Epithelial cell of prostate (primary cell): ENCODE measurements around the gene PER1.

Source experiments
- DNase-seq: peaks from one replicate; pipeline ENCODE4 v3.0.0-alpha.2; 2011; ENCODE audit warnings: low read depth, low spot score
- H3K27ac ChIP-seq: fragments of 450-650 bp; 2 replicates; pipeline ENCODE4 v1.5.1; 2017; ENCODE audit warnings: mild to moderate bottlenecking

The PER1 gene

DNA sequence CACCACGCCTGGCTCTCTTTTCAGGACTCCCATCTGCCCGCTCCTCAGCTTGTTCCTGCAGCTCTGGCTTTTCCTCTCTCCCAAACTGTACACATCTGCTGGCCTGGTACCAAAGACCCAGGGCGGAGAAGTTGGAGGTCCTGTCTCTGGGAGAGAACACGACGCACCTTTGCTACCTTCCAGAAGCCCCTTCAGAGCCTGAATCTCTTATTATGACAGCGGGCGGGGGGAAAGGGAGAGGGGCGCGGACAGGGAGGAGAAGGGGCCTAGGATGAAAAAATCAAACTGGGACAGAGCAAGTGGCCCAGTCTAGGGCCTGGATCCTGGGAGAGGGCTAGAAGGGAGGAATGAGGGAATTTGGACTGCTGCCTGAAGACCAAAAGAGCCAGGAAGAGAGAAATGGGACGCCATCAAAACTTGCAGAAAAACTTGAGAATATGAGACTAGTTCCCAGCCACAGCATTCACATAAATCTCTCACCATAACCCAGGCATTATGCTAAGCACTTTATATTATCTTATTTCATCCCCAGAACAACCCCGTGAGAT, 2.5 kb upstream of the PER1 start:
- DNase-seq = no peak
- peak overlapping the region; percentile 100 for H3K27ac ChIP-seq

DNA sequence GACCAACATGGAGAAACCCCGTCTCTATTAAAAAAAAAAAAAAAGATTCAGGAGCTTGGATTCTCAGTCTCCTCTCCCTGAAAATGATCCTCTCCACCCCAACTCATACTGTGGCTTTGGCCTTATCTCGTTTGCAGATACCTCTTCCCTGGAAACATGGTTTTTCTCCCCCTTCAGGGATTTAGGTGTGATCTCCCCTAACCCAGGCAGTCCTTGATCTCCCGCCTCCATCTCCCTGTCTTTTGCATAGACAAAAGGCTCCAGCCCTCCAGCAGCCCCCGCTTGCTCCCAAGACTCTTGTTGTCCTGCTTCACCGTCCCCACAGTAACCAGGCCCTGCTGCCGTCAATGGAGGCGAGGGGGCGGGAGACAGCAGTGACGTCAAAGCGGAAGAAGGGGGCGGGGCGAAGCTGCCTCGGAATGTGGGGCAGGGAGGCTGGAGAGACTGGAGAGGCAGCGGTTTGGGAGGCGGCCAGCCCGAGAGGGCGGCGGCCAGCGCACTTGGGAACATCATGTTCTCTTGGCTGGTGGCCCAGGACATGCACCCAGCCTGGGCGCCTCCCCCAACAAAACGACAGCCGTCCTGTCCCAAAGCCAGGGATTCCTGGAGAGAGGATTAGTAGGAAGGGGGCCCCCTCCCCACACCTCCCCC, 1.9 kb upstream of the PER1 start:
- peak; percentile 90 for DNase-seq
- peak overlapping the region; percentile 100 for H3K27ac ChIP-seq

DNA sequence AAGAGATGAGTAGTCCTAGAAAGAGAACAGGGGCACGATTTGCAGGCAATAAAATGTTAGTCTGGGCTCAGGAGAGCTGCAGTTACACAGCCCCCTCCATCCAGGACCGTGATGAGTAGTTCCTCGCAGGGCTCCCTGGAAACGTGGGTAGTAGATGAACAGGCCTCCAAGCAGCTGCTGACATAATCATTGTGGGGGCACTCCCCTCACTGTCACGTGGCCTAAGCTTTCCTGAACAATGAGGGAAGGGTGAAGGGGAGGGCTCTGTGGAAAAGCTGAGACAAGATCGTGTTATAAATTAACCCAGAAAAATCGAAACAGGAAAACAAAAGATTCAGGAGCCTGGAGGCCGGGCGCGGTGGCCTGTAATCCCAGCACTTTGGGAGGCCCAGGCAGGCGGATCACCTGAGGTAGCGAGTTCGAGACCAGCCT, 1.3 kb upstream of the PER1 start:
- peak; percentile 95 for DNase-seq
- H3K27ac ChIP-seq = peak overlapping the region; percentile 100

DNA sequence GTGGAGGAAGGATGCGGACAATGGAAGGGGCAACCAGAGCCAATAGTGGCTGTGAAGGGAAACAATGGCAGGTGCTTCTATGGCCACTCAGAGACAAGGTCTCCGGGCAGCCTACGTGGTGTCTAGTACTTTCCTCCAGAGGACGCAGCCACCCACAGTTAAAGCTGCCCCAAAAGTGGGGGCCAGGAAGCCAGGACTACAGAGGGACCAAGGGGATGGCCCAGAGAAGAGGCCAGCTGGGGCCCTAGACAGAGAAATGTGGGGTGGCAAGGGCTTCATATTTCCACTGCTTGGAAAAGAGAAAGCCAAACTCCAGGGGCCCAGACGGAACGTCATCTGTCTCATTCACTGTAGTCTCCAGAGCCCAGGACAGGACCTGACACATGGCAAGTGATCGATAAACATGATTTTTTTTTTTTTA, 837 bp upstream of the PER1 start:
- peak overlapping the region; percentile 100 for H3K27ac ChIP-seq
- no peak for DNase-seq

DNA sequence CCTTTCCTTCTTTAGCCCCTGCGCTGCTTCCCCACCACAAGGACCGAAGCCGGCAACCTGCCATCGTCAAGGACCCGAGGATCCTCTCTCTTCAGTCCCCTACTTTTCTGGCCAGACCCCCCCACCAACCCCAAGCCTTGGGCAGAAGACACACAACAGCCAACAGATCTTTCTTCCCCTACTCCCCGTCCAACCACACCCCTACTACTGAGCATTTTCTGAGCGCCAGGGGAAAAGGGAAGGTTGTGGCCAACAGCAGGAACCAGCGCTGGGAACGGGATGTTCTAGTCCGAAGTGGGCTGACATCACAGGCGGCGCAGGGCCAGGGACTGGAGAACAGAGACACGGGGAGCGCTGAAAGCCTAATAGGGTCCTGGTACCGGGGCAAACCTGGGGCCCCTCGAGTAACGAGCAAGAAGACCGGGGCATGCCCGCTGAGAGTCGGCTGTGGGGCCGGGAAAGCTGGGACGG, 528 bp downstream of the PER1 start:
- H3K27ac ChIP-seq = peak overlapping the region; percentile 100
- no peak for DNase-seq

DNA sequence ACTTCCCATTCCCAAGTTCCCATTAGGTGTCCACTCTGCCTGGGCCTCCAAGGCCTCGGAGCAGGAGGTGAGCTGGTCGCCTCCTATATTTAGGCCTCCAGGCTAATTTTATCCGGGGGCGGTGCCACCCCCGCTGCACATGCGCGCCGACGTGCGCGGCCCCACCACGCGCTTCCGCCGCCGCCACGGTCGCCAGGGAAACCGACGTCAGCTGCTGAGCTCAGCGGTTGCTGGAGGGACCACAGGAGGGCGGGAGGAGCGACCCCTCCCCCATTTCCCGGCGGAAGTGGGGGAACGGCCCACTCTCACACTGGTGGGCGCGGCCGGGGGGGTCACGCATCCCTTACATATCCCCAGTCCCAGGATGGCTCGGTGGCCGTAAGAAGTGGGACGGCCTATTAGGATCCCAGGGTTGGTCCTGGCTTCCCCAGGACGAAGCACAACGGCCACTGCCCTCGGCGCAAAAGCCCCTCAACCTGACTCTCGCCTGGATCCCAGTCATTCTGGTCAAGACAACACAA, 1.0 kb downstream of the PER1 start:
- peak overlapping the region; percentile 100 for H3K27ac ChIP-seq
- DNase-seq = no peak

DNA sequence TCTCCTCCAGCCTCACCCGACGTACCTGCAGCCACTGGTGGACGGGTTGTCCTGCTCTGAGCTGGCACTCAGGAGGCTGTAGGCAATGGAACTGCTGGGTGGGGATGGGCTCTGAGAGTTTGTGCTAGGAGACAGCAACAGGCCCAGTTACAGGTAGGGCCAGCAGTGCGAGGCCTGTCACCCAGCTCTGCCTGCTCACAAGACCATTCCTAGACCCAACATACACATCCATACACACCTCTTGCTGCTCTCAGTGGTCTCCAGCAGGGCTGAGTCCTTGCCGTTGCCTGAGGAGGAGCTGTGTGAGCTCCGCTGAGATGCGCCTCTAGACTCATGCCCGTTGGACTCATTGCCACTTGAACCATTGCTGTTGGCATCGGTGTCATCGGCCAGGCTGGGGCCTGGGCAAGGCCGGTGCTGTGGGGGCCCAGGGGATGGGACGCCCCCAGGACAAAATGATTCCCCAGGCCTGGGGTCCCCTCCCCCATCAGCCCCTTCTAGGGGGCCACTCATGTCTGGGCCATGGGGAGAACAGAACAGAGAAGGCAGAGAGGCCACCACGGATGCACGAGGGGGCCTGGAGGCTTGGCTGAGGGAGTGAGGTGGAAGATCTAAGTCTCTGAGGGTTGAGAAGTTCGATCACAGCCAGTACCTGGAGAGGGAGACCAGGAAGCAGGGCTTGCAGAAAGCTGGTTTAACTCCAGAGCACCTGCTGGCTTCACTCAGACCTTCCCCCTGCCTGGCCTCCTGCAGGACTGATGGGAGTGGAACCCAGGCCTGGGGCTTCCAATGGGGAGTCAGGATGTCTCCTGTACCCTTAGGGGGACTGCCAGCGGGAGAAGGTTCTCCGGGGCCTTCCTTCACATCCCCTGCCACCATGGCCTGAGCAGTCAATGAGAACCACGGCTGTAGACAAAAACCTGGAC, 1.7 kb downstream of the PER1 start:
- DNase-seq = no peak
- peak overlapping the region; percentile 100 for H3K27ac ChIP-seq

DNA sequence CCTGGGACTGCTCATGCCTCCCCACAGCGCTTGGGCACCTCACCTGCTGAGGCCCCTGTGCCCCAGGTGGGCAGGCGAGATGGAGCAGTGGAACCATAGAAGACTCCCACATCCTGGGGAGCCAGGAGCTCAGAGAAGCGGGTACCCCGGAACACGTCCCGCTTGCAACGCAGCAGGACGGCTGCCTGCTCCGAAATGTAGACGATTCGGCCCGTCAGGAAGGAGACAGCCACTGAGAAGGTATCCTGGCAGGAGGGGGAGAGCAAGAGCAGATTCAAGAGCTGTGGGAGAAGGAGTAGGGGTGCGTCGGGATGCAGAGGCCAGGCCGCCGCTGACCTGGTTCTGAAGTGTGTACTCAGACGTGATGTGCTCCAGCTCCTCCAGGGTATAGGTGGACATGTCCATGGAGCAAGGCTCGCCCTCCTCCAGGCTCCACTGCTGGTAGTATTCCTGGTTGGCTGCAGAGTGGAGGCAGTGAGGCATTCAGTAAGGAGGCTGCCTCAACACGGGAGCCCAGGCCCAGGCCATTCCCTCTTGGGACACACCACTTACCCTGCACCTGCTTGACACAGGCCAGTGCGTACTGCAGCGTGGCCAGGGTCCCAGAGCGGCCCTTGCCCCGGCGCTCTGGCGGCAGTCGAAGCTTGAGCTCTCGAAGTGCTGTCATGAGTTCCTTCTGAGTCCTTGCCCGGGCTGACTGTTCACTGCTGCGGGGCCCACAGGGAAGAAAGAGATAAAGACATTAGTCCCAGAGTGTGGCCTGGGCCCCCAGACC, 2.6 kb downstream of the PER1 start:
- DNase-seq = no peak
- no peak overlapping the region for H3K27ac ChIP-seq

DNA sequence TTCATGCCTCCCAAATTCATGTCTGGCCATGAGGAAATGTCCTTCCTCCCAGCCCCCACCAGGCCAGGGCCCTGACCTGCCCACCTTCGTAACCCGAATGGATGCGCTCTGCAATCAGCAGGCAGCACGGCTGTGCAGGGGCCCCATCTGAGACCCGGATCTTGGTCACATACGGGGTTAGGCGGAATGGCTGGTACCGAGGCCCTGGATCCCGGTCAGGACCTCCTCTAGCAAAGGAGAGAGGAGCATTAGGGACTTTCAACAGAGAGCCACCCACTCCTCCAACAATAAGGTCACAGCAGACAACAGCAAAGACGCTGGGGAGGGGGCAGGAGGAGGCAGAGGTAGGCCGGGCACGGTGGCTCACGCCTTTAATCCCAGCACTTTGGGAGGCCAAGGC, 3.6 kb downstream of the PER1 start:
- no peak overlapping the region for H3K27ac ChIP-seq
- no peak for DNase-seq

DNA sequence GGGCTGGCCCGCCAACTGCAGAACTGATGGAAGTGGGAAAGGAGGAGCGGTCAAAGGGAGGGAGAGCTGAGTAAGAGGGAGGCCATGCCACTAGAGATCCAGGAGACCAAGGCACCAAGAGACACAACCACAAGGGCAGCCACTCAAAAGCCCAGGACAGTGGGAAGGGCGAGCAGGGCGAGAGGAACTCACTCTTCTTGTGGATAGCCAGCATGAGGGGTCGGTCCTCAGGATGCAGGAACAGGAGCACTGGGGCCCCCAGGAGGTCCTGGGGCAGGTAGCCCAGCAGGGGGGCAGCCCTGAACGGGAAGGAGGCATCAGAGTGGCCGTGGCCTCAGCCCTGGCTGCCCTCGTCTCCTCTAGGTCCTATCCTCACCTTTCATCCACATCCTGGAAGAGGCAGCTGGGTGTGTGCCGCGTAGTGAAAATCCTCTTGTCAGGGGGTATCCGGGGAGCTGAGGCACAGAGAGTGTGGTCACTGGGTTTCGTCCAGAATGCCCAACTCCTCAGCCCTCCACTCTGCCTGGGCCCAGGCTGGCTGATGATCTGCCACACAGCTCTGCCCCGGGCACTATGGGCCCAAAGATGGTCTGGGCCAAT, 4.3 kb downstream of the PER1 start:
- no peak for DNase-seq
- no peak overlapping the region for H3K27ac ChIP-seq

DNA sequence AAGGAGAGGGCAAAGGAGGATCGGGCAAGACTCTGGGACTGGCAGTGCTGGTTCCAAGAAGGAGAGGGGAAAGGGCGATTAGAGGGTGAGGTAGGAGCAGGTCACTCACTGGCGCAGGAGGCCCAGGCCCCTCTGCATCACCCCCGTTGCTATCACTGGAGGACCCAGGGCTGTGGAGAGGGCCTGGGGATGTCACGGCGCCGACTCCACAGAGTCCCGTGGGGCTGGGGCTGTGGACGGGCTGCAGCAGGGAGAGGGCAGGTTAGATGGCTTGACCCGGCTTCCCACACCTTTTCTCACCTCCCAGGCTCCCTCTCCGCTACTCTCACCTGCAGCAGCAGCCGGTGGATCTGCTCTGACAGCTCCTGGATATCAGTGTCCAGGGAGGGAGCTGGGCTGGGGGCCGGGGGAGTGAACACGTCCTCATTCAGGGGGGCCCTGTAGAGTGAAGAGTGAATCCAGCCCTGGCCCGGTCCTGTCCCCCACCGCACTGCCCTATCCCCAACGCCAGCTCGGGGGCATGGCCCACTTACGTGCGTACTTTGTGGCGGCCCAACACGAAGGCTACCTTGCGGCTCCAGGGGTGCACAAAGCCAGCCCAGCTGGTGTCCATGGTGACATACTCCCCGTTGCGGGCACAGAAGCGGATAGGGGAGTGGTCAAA, 4.9 kb downstream of the PER1 start:
- H3K27ac ChIP-seq = no peak overlapping the region
- DNase-seq = no peak

DNA sequence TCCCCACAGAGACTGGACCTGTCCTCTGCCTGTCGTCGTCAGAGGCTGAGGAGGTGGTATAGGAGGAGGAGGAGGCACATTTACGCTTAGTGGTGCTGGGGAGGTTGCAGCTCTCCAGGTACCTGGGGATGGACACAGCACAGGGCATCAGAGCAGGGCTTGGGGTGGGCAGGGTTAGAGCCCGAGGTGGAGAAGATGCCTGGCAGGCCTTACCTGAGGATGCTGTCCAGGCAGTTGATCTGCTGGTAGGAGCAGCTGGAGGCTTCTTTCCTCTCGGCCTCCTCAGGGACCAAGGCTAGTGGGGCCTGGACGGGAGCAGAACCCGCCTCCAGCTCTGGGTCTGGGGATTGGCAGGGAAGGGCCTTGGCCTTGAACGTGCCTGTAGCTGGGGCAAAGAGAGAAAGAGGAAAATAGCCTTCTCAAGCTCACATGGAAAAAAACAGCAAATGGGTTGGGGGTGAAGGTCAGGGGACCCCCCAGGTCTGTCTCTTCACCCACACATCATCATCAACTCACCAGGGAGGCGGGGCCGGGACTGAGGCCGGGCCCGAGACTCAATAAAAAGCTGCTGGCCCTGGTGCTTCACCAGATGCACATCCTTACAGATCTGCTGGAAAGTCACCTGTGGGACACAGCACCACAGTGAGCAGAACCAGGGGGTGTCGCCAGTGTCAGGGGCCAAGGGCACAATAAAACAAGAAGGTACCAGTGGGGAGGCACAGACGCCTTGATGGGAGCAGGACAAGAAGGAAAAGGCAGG, 5.6 kb downstream of the PER1 start:
- DNase-seq = no peak
- H3K27ac ChIP-seq = no peak overlapping the region

DNA sequence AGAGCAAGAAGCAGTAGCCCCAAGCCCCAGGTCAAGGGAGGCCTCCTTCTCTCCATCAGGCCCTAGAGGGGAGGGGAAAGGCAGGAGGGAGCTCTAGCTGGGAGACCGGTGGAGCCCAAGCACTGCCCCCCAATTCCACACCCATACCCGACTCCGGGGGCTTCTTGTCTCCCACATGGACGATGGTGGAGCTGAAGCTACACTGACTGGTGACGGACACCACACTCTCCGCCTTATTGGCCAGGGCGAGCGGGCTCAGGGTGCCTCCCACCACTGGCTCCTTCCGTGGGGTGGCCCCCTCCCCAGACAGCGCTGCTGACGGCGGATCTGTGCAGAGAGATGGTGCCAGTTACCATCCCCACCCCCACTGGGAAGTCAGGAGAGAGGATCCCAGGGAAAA, 6.4 kb downstream of the PER1 start:
- H3K27ac ChIP-seq = no peak overlapping the region
- DNase-seq = no peak

DNA sequence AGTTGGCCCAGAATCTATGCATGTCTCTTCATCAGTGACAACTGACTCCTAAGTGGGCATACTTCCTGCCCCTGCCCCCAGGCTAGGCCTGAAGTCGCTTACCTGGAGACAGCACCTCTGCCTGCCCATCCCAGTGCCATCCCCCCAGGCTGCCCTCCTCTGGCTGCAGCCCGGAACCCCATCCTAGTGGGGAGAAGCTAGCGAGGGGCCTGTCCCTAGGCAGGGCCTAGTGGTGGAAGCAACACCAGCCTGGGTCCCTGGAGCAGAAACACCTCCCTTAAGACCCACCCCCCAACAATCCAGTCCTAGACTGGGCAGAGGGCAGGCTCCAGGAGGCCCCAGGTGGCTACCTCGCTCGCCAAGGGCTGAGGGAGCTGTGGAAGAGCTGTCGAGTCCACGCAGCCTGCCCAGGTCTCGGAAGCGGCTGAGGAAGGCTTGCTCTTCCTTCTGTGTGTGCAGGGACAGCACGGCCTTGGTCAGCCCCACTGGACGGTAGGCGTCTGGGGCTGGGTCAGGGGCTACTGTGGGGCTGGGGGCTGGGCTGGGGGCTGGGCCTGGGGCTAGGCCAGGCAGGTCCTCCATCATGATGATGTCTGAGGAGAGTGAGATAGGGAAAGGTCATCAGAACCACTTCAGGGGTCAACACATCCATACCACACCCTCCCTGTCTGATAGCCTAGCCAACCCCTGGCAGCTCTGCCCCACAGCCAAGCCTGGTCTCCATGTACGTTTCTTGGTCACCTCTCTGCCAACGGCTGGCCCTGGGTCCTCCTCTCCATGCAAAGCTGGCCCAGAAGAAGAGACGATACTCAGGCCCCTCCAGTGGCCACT, 7.6 kb downstream of the PER1 start:
- DNase-seq = no peak

DNA sequence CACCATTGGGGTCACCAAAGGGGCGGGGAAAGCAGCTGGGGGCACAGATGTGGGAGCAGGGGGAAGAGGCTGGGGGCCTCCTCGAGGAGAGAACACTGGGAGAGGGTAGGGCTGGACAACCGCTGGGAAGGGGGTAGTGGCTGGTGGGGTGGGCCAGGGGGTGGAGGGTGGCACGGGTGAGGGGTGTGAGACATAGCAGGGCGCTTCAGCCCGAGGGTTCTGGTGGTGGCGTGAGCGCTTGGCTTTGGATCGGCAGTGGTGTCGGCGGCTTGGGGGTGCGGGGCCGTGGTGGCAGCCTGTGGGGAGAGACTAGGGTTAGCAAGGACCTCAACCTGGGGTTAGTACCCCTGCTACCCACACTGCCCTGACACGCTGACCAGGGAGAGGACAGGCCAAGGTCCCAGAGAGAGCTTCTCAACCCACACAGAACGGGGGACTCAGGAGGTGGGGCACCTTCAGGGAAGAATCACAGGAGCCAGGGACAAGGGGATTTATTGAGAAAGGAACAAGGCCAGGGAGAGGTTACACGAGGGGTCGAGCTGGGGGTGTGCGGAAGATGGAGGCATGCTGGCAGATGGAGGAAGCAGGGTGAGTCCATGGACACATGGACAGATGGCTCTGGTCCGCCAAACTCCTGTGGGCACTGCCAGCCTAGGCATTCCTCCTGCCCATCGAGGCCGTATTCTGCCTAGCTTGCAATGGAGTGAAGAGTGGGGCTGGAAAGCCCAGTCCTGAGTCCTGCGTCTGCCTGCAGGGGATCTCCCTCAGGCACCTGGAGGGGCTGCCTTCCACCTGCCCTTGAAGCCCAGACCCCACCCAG, 8.4 kb downstream of the PER1 start:
- no peak for DNase-seq
- no peak overlapping the region for H3K27ac ChIP-seq

More for the DNA sequence above, 7.6 kb downstream of the PER1 start:
- no peak overlapping the region for H3K27ac ChIP-seq

DNA sequence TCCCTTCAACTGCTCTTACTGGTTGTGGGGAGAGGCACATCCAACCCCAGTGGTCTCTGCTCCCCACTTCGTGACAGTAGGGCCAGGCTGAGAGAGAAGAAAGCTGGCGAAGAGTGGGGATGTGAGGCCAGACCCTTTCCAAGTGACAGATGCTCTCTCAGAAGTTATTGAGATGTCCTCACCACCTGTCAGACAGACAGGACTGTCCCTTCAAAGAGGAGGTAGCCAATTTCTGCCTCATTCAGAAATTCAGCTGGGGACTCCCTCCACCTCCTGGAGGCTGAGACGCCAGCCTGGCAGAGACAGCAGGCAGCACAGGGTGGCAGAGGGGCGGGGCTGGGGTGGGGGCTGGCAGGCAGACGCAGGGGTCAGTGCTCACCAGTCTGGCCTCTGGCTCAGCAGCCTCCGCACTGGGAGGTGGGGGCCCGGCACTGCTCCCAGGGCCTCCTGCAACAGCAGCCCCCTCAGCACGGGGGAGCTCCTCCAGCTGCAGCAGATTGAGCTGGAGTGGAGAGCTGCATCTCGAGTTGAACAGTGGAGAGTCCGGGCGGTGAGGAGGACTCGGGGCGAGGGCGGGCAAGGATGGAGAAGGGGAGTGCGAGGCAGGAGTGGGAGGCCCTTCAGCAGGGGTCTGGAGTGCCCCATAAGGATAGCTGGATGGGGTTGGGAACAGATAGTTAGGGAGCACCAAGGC, 9.2 kb downstream of the PER1 start:
- no peak for DNase-seq
- H3K27ac ChIP-seq = no peak overlapping the region
